Activated naive CD4-positive, alpha-beta T cell treated with anti-CD3 and anti-CD28 coated beads, Interleukin-2, amount 50 U/mL, for 16 hours (primary cell): ENCODE measurements around the gene PLA2R1.

Experiments used
- DNase-seq: peaks from one replicate; pipeline ENCODE4 v3.0.0-alpha.2; 2020

The PLA2R1 gene

GRCh38 chr2:159922563-159922962 is 139.9 kb downstream of the PLA2R1 start:
- no peak for DNase-seq

GRCh38 chr2:159921752-159922404 is 140.5 kb downstream of the PLA2R1 start:
- DNase-seq, result peak; percentile 76

DNA sequence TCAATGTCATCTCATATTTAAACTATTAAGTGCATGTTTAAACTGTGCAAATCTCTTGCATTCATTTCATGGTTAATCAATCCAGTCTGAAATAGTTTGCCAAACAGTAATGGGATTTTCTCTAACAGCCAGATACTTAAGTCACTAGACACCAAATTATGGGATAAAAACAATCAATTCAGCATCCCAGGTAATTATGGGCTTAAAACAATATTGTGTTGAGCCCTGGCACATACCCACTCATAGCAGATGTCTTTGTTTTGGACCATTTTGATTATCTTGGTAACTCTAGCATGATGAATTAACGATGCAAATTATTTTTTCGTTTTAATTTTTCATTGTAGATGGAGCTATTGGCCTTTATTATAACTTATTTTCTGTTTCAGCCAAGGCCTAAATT is 145.9 kb downstream of the PLA2R1 start:
- DNase-seq, result no peak

- no peak for DNase-seq
Observed at GRCh38 chr2:159913900-159914299, 148.5 kb downstream of the PLA2R1 start.

GRCh38 chr2:159912580-159912979 is 149.8 kb downstream of the PLA2R1 start:
- no peak for DNase-seq

DNA sequence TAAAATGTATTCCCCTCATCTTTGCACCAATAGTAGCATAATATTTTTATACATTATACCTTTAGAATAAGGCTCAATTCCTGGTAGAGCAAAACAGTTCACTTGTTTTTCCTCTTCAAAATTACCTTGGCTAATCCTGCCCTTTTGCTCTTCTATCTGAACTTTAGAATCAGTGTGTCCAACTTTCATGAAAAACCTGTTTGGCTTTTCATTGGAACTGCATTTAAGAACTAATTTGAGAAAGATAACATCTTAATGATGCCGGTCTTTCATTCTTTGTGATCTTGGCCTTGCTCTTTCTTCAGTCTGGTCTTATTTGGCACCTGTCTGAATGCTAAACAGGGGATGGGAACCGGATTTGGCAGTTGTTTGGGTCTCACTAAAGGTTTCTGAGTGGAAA is 151.5 kb downstream of the PLA2R1 start:
- DNase-seq, result no peak

- no peak for DNase-seq
Observed at GRCh38 chr2:159908623-159909022, 153.8 kb downstream of the PLA2R1 start.

- DNase-seq, result no peak
Observed at GRCh38 chr2:159907909-159908308, 154.5 kb downstream of the PLA2R1 start.

GRCh38 chr2:159905926-159906714 is 156.3 kb downstream of the PLA2R1 start:
- no peak for DNase-seq

- no peak for DNase-seq
Observed at GRCh38 chr2:159904959-159905305, 157.5 kb downstream of the PLA2R1 start.

- peak; percentile 86 for DNase-seq
Observed at GRCh38 chr2:159904127-159904958, 158.1 kb downstream of the PLA2R1 start, which contains the start of gene LY75. Gene LY75 (minus strand): TSS chr2:159904756.

DNA sequence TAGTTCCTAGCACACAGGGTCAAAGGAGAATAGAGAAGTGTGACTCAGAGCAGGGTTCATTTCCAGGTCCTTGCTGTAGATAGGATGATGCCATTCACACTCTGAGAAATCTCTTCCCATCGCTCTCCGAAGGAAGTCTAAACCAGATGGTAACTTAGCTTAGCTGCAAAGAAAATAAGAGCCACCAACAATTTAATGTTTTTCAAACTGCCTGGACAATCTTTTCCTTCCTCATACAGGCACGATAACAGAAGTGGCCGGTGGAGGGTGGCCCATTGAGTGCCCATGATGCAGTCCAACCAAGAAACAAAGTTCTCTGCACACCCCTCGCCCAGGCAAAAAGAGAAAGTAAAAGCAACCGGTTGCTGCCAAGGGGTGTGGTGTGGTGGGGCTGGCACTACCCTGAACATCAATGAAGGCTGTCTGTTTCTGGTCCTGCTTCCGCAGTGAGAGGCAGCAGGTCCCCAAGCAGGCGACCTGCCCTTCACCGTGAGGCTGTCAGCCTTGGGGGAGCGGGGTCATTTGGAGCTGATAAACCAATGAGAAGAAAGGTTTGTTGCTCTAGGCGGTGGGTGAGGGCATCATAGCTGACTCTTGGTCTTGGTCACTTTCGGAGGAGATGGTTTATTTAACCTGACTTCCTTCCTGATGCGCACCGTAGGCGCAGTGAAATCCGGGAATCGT is 158.8 kb downstream of the PLA2R1 start:
- DNase-seq, result peak; percentile 58

- DNase-seq, result no peak
Observed at GRCh38 chr2:159902722-159903121, 159.7 kb downstream of the PLA2R1 start.

GRCh38 chr2:159900343-159900742 is 162.1 kb downstream of the PLA2R1 start:
- no peak for DNase-seq

DNA sequence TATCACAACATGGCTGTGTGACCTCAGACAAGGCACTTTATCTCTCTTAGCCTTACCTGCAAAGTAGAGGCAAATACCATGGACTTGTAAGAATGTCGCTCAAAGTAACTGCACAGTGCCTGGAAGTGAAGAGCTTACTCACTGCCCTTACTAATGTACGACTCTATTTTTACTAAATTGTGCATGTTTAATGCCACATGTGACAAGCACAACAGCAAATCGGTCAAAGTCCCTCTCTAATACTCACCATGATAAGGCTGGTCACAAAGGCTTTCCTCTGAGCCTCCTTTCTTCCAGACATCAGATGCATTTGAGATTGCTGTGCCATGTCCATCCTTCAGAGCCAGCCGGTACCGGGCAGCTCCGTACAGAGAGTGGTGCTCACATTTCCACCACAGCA is 164.0 kb downstream of the PLA2R1 start:
- DNase-seq, result no peak

GRCh38 chr2:159897720-159898119 is 164.7 kb downstream of the PLA2R1 start:
- DNase-seq, result no peak

DNA sequence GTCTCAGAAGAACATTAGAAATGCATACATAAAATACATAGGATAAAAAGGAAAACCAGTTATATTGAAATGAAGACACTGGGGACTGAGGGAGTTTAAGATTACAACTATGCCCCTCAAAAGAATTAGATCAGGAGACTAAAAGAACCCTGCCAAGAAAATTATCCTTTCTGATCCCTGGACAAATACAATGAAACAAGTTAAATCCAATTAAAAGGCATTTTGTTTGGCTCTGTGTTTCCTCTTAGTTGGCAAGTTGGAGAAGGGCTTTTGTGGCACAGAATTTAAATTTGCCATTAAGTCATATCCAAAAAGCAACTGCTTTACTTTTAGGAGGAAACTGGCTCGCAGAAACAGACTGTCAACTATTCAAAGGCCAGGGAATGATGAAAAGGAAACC is 165.3 kb downstream of the PLA2R1 start:
- no peak for DNase-seq

GRCh38 chr2:159895258-159896065 is 167.0 kb downstream of the PLA2R1 start:
- DNase-seq, result no peak

DNA sequence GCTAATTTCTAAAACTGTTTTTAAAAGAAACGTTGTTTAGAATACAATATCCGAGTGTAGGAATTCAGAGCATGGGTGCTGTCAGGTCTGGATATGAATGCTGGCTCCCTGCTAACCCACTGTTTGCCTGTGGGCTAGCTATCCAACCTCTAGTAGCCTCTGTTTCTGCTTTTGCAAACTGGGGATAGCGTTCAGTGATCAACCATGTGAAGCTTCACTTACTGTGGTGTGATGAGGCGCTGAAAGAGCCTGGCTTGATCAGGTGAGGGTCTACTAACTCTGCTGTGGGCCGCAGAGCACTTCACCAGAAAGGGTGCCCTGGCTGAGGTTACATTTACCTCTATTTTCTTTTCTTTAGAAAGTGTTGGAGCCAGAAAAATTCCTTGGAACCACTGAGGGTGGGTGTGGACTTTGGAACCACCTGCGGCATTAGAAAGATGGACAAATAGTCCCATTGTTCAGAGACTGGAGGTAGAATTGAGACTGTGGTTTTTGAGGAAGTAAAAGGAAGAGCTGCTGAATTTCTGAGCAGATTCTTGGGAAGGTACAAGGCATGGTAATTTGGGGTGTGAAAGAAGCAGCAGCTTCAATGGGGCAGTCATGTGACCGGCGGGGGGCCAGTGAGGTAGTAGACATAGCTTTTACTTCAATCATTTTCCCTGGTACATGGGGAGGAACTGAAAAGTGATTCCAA is 168.1 kb downstream of the PLA2R1 start:
- no peak for DNase-seq

GRCh38 chr2:159892990-159893810 is 169.2 kb downstream of the PLA2R1 start:
- no peak for DNase-seq
